ENCODE data around the gene IL1RL2.

Gene IL1RL2

GRCh38 chr2:102186791-102187495 is at the start of gene IL1RL2:
IL1RL2 (plus strand) TSS chr2:102187023; CDS start chr2:102187868, 845 bp downstream.
- no peak for DNase-seq (ENCODE audit: low read depth)

DNA sequence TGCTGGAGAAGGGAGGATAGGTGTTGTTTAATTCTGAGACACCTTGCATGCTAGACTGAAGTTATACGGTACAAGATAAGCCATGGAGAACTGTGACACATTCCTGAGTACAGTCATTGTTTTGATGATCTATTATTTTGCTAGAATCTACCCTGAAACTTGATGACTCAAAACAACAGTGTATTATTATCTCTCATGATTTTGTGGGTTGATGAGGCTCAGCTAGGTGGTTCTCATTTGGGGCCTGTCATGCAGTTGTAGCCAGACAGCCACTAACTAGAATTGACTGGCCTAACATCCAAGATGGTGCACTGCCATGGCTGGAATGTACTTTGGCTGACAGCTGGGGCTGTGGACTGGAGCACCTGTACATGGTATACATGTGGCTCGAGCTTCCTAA is 49.7 kb upstream of the IL1RL2 start:
- DNase-seq (ENCODE audit: low read depth) = no peak

DNA sequence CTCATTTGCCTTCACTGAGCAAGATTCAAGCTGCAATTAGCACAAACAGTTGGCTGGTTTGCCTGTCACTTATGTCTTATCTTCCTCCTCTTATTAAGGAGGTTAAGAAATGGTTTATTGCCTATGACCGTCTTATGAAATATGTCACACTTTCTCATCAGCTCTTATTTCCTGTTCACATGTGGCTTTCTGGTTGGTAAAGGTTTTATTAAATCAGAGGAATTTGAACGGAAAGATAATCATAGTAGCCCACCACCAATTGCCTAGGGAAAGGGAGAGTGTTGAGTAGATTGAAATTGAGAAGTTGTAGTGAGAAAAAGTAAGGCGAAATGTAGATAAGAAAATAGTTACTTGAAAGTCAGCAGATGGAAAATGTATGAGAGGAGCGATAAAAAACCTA is 48.5 kb upstream of the IL1RL2 start:
- DNase-seq (ENCODE audit: low read depth) = no peak

- peak; percentile 72 for DNase-seq (ENCODE audit: low read depth)
Observed at GRCh38 chr2:102139851-102140250, 47.0 kb upstream of the IL1RL2 start.

GRCh38 chr2:102140377-102140776 is 46.4 kb upstream of the IL1RL2 start:
- DNase-seq (ENCODE audit: low read depth) = peak; percentile 83

DNA sequence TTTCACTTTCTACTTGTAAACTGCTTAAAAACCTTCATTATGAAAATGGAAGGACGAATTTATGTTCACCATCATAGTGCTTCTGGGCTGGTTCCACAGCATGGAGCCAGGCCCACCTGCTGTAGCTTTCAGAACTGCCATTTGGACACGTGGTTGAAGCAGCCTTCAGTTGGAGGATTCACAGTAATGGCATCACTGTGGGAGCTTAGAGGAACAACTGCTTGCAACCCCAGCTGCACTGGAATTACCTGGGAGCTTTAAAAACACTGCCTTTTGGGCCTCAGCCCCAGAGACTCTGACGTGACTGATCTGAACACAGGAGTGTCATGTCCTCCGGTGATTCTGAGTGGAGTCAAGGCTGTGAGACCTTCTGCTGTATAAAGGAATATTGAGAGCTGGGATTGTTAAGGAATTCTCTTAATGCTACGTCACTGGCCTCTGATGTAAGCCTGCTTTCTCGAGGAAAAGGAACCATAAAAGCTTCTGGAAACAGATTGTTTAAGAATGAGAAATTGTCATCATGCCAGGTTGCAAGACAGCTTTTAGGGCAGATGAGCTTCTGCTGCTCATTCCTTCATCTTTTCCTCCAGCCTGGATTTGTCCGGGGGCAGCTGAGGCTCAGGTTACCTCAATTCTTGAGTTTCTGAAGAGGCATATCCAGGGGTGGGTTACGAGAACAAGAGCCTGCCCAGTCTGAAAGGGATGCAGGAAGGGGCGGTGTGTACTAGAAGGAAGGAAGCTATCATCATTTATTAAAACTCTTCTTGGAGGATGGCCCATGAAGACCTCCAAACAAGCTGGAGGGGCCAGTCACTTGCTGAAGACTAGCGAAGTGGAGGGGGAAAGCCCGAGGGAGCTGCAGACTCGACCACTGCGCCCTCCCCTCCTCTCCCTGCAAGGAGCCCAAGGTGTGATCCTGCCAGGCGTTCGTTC is 45.5 kb upstream of the IL1RL2 start:
- peak; percentile 90 for DNase-seq (ENCODE audit: low read depth)

DNA sequence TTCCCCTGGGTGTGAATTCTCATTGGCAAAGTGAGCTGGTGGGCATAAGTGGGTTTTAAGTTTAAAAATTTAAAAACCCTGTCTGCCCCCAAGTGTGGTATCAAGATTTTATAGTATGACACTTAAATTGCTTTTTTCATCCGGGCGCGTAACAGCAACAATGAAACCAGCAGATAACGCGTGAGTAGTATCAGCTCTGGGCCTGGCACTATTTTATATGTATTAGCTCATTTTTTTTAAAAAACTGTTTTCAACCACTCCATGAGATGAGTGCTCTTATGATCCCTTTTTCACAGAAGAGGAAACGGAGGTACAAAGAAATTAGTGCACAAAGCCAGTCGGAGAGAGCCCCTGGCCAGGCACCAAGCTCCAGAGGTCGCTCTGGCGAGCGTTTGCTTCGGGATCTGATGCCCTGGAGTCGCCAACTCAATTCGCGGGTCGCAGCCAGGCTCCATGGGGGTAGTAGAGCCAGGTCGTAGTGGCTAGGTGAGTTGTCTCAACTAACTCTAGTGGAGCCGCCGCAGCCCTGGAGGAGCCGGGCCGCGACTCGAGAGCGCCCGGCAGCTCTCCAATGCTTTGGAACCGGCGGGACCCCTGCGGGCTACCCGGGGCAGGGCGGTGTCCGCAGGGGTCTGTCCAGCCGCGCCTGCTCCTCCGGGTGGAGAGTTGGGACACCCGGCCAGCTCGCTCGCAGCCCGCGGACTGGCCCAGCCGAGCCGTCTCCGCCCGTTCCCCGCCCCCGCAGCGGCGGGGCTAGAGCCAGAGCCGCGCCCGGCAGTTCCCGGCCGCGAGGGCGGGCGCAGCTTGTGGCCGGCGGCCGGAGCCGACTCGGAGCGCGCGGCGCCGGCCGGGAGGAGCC is 44.6 kb upstream of the IL1RL2 start, which contains the start of gene IL1R1:
Gene IL1R1 (plus strand): TSS at position 777 of the 859 bp plus-strand sequence. CDS start 14,979 bp downstream, outside the sequence.
- peak; percentile 83 for DNase-seq (ENCODE audit: low read depth)

DNA sequence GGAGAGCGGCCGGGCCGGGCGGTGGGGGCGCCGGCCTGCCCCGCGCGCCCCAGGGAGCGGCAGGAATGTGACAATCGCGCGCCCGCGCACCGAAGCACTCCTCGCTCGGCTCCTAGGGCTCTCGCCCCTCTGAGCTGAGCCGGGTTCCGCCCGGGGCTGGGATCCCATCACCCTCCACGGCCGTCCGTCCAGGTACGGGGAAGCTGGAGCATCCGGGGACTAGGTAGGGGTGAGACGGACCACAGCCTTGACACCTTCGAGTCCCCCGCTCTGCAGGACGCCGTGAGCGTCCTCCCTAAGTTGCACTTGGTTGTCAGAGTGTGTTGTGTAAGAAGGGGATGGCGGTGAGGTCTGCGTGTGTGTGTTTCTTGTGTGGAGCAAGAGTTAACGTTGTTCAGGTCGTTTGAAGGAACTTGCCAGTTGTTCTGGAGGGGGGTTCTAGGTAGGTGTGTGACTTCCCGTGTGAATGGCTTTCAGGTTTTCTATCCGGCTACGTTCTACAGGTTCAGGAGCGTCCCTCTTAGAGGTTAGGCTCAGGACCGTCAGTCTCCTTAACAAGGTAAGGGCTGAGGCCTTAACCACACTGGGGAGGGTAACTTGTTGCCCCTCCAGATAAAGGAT is 43.9 kb upstream of the IL1RL2 start:
- DNase-seq (ENCODE audit: low read depth) = peak; percentile 70

GRCh38 chr2:102143450-102143985 is 43.3 kb upstream of the IL1RL2 start:
- peak; percentile 58 for DNase-seq (ENCODE audit: low read depth)

GRCh38 chr2:102144128-102144527 is 42.7 kb upstream of the IL1RL2 start:
- DNase-seq (ENCODE audit: low read depth) = peak; percentile 63

- no peak for DNase-seq (ENCODE audit: low read depth)
Observed at GRCh38 chr2:102145107-102145506, 41.7 kb upstream of the IL1RL2 start.

GRCh38 chr2:102145934-102146333 is 40.9 kb upstream of the IL1RL2 start:
- DNase-seq (ENCODE audit: low read depth) = no peak

- DNase-seq (ENCODE audit: low read depth) = peak; percentile 71
Observed at GRCh38 chr2:102147935-102148334, 38.9 kb upstream of the IL1RL2 start.

- no peak for DNase-seq (ENCODE audit: low read depth)
Observed at GRCh38 chr2:102149243-102149642, 37.6 kb upstream of the IL1RL2 start.

DNA sequence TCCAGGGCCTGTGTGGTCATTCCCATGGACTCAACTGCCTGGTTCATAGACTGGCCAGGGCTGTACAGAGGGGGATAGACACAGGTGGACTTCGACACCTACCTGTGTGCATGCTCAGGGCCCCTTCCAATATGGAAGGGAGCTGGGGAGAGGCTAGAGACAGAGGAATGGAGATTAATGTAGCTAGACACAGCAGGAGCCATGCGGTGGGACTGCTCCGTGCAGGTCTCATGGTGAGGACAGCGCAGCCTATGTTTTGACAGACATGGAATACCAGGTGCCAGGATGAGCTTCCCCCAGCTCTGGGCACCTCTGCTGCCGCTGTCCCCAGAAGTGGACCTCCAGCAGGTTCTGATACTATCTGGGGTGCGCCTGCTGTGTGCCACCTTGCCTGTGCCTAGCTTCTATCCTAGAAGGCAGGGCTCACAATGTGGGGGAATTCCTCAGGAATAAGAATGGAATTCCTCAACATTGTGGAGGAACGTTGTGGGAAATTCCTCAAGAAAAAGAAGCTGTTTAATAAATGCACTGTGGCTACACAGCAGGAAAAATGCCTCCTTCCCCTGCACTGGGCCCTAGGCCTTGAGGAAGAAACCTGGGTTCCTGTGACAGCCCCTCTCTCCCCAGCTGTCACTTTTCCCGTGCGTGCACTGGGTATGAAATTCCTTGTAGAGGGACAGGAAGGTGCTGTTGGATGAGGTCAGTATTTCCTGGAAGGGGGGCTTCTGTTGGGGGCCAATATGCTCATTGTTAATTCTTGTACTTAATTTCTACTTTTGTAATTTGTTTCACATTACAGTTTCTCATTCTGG is 37.0 kb upstream of the IL1RL2 start:
- no peak for DNase-seq (ENCODE audit: low read depth)

DNA sequence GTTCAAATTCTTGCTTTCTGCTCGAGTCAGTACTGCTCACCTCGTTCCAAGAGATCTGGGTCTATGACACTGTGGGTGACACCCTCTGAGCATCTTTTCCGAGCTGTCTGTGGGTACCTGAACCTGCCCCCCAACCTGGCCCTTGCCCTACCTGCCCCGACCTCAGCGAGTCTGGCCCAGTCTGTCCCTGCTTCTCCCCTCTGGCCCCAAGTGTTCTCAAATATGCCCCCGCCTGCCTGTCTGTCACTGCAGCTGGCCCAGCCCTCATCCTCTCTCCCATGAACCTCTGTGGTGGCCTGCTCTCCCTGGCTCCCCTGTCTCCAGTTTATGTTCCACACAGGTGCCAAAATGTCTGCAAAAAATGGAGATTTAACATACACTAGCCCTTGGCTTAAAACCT is 32.5 kb upstream of the IL1RL2 start:
- DNase-seq (ENCODE audit: low read depth) = no peak

DNA sequence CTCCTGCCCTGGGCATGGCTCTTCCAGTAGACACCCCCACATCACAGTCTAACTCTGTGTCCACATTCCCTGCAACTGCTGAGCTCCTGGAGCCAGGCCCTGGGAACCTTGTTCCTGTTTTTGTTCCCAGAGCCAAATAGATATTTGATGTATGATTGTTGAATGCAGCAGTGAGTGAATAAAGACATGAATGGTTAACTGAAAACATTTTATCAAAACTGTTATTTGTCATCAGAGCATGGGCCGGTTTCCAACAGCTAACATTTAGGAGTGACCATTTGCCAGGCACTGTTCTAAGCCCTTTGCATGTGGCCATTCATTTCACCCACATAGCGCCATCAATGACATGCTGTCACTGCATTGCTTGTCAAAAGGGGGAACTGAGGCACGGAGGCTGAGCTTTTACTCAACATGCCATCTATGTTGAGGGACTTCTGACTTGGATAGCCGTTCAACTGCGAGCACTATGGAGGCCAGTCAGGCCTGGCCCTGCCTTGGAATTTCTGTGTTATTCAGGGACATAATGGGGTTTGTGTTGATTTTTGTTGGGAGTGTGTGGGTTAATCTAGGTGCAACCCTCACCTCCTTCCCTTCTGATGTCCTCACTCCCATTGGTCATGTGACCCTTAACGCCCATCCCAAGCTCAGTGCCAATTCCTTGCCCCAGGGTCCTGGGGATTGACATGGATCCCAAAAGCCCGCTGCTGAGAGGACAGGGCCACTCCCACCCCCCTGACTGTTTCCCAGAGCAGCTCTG is 31.7 kb upstream of the IL1RL2 start:
- DNase-seq (ENCODE audit: low read depth) = no peak

GRCh38 chr2:102155703-102156515 is 30.9 kb upstream of the IL1RL2 start:
- peak; percentile 91 for DNase-seq (ENCODE audit: low read depth)
